Memory B cell (primary cell): ENCODE data around the gene TERB1.

Source experiments
- ATAC-seq: fragments of 150-1000 bp; cut with Tn5 transposase; 2 replicates; pipeline ENCODE4 v1.10.0; 2021; ENCODE audit warnings: low read depth, mild to moderate bottlenecking, moderate library complexity
- DNase-seq, 2 donors: peaks; one replicate each; pipeline ENCODE4 v3.0.0; 2022; ENCODE audit warnings: low spot score in 2 of 2
- H3K27ac Mint-ChIP-seq: one replicate; pipeline ENCODE4 v1.8.0; 2022; ENCODE audit warnings: mild to moderate bottlenecking, moderate library complexity, mixed read lengths
- H3K27me3 Mint-ChIP-seq: one replicate; pipeline ENCODE4 v1.8.0; 2022; ENCODE audit warnings: mixed read lengths
- H3K36me3 Mint-ChIP-seq: one replicate; pipeline ENCODE4 v1.8.0; 2022; ENCODE audit warnings: mild to moderate bottlenecking, mixed read lengths
- H3K4me1 Mint-ChIP-seq: one replicate; pipeline ENCODE4 v1.8.0; 2022; ENCODE audit warnings: mixed read lengths
- H3K4me3 Mint-ChIP-seq: one replicate; pipeline ENCODE4 v1.8.0; 2022; ENCODE audit warnings: mild to moderate bottlenecking, moderate library complexity, mixed read lengths
- H3K9me3 Mint-ChIP-seq: one replicate; pipeline ENCODE4 v1.8.0; 2022; ENCODE audit warnings: mixed read lengths

TERB1 gene

GRCh38 chr16:66841366-66841765, 40.0 kb upstream of the TERB1 start:
- no peak overlapping the region for H3K27ac Mint-ChIP-seq
- H3K4me1 Mint-ChIP-seq: peaks cover 8% of the 10 kb centered on the region
- no peak overlapping the region for H3K4me3 Mint-ChIP-seq
- DNase-seq (no peak), ATAC-seq (no peak)
- peaks cover 4% of the 10 kb centered on the region for H3K9me3 Mint-ChIP-seq
- no peaks in the 10 kb centered on the region for H3K36me3 Mint-ChIP-seq
- H3K27me3 Mint-ChIP-seq: peaks cover 20% of the 10 kb centered on the region

GRCh38 chr16:66840883-66841282, 39.5 kb upstream of the TERB1 start:
- Mint-ChIP-seq H3K27me3 (peaks cover 18% of the 10 kb centered on the region), H3K36me3 (no peaks in the 10 kb centered on the region)
- ATAC-seq: no peak

GRCh38 chr16:66834746-66835145, 33.4 kb upstream of the TERB1 start:
- Mint-ChIP-seq H3K4me3 (no peak overlapping the region), H3K9me3 (peaks cover 2% of the 10 kb centered on the region), H3K4me1 (no peaks in the 10 kb centered on the region), H3K27me3 (peaks cover 7% of the 10 kb centered on the region), H3K36me3 (no peaks in the 10 kb centered on the region), H3K27ac (no peak overlapping the region)
- DNase-seq (no peak), ATAC-seq (no peak)

More at GRCh38 chr16:66840883-66841282, 39.5 kb upstream of the TERB1 start:
- Mint-ChIP-seq H3K9me3 (peaks cover 4% of the 10 kb centered on the region), H3K27ac (no peak overlapping the region), H3K4me3 (no peak overlapping the region), H3K4me1 (peaks cover 5% of the 10 kb centered on the region)
- no peak for DNase-seq

GRCh38 chr16:66832661-66833305, 31.4 kb upstream of the TERB1 start:
- no peaks in the 10 kb centered on the region for H3K36me3 Mint-ChIP-seq
- ATAC-seq: no peak
- H3K9me3 Mint-ChIP-seq: no peaks in the 10 kb centered on the region
- DNase-seq: no peak
- H3K4me3 Mint-ChIP-seq: no peak overlapping the region
- H3K27ac Mint-ChIP-seq: no peak overlapping the region
- peaks cover 9% of the 10 kb centered on the region for H3K4me1 Mint-ChIP-seq
- H3K27me3 Mint-ChIP-seq: peaks cover 5% of the 10 kb centered on the region

GRCh38 chr16:66832190-66832589, 30.8 kb upstream of the TERB1 start:
- H3K4me1 Mint-ChIP-seq: peaks cover 12% of the 10 kb centered on the region
- H3K27me3 Mint-ChIP-seq: peaks cover 5% of the 10 kb centered on the region
- H3K36me3 Mint-ChIP-seq: no peaks in the 10 kb centered on the region
- ATAC-seq: no peak
- no peak for DNase-seq
- no peaks in the 10 kb centered on the region for H3K9me3 Mint-ChIP-seq
- no peak overlapping the region for H3K27ac Mint-ChIP-seq
- no peak overlapping the region for H3K4me3 Mint-ChIP-seq

GRCh38 chr16:66830422-66831404, 29.3 kb upstream of the TERB1 start, which contains the start of gene NAE1:
Gene NAE1, minus strand, starts transcription at chr16:66830976. Its CDS starts 77 bp downstream, at chr16:66830899.
- Mint-ChIP-seq H3K4me3 (peak within 1 kb of the TSS; percentile 69), H3K36me3 (peaks cover 5% of the 10 kb centered on the region), H3K4me1 (peaks cover 16% of the 10 kb centered on the region), H3K27me3 (peaks cover 5% of the 10 kb centered on the region), H3K27ac (peak within 1 kb of the TSS; percentile 47), H3K9me3 (no peaks in the 10 kb centered on the region)
- DNase-seq (peak; percentile 91 to 95), ATAC-seq (peak; percentile 89)

GRCh38 chr16:66824006-66824405, 22.6 kb upstream of the TERB1 start:
- H3K9me3 Mint-ChIP-seq: no peaks in the 10 kb centered on the region
- no peaks in the 10 kb centered on the region for H3K27me3 Mint-ChIP-seq
- H3K27ac Mint-ChIP-seq: no peak overlapping the region
- no peak overlapping the region for H3K4me3 Mint-ChIP-seq
- ATAC-seq (no peak), DNase-seq (no peak)
- H3K36me3 Mint-ChIP-seq: peaks cover 20% of the 10 kb centered on the region
- H3K4me1 Mint-ChIP-seq: peaks cover 12% of the 10 kb centered on the region

GRCh38 chr16:66814734-66815133, 13.3 kb upstream of the TERB1 start:
- Mint-ChIP-seq H3K4me1 (no peaks in the 10 kb centered on the region), H3K27me3 (no peaks in the 10 kb centered on the region), H3K9me3 (no peaks in the 10 kb centered on the region), H3K36me3 (peaks cover 32% of the 10 kb centered on the region), H3K27ac (no peak overlapping the region), H3K4me3 (no peak overlapping the region)
- ATAC-seq: no peak
- no peak for DNase-seq

- no peak overlapping the region for H3K4me3 Mint-ChIP-seq
- H3K4me1 Mint-ChIP-seq: no peaks in the 10 kb centered on the region
- DNase-seq: no peak
- H3K36me3 Mint-ChIP-seq: peaks cover 27% of the 10 kb centered on the region
- H3K27ac Mint-ChIP-seq: no peak overlapping the region
- no peaks in the 10 kb centered on the region for H3K9me3 Mint-ChIP-seq
- no peak for ATAC-seq
- H3K27me3 Mint-ChIP-seq: no peaks in the 10 kb centered on the region
Measured at GRCh38 chr16:66811043-66811442, 9.7 kb upstream of the TERB1 start.

GRCh38 chr16:66810391-66810790, 9.0 kb upstream of the TERB1 start:
- no peak for DNase-seq
- Mint-ChIP-seq H3K4me3 (no peak overlapping the region), H3K27me3 (no peaks in the 10 kb centered on the region), H3K27ac (no peak overlapping the region), H3K4me1 (no peaks in the 10 kb centered on the region), H3K36me3 (peaks cover 30% of the 10 kb centered on the region), H3K9me3 (no peaks in the 10 kb centered on the region)
- no peak for ATAC-seq

- ATAC-seq: no peak
- Mint-ChIP-seq H3K36me3 (peaks cover 33% of the 10 kb centered on the region), H3K9me3 (no peaks in the 10 kb centered on the region), H3K4me3 (no peak overlapping the region), H3K27me3 (no peaks in the 10 kb centered on the region), H3K4me1 (no peaks in the 10 kb centered on the region), H3K27ac (no peak overlapping the region)
- DNase-seq: no peak
Measured at GRCh38 chr16:66809765-66810164, 8.4 kb upstream of the TERB1 start.

GRCh38 chr16:66802159-66802558, 775 bp upstream of the TERB1 start:
- Mint-ChIP-seq H3K36me3 (peaks cover 18% of the 10 kb centered on the region), H3K9me3 (no peaks in the 10 kb centered on the region), H3K27ac (no peak overlapping the region)

GRCh38 chr16:66800856-66801255, 528 bp downstream of the TERB1 start:
- DNase-seq (no peak), ATAC-seq (no peak)
- H3K9me3 Mint-ChIP-seq: no peaks in the 10 kb centered on the region
- H3K36me3 Mint-ChIP-seq: peaks cover 18% of the 10 kb centered on the region
- no peaks in the 10 kb centered on the region for H3K4me1 Mint-ChIP-seq
- no peak overlapping the region for H3K27ac Mint-ChIP-seq
- no peak overlapping the region for H3K4me3 Mint-ChIP-seq
- H3K27me3 Mint-ChIP-seq: no peaks in the 10 kb centered on the region

More at GRCh38 chr16:66802159-66802558, 775 bp upstream of the TERB1 start:
- no peak for DNase-seq
- Mint-ChIP-seq H3K4me1 (no peaks in the 10 kb centered on the region), H3K4me3 (no peak overlapping the region), H3K27me3 (no peaks in the 10 kb centered on the region)
- no peak for ATAC-seq

- Mint-ChIP-seq H3K27ac (no peak overlapping the region), H3K4me3 (no peak overlapping the region), H3K9me3 (peaks cover 1% of the 10 kb centered on the region), H3K4me1 (no peaks in the 10 kb centered on the region), H3K36me3 (no peaks in the 10 kb centered on the region), H3K27me3 (no peaks in the 10 kb centered on the region)
- DNase-seq (no peak), ATAC-seq (no peak)
Measured at GRCh38 chr16:66798161-66798560, 3.2 kb downstream of the TERB1 start.
